DND-41 (cell line): ENCODE measurements around the gene MICU1.

Experiments used
- ATAC-seq: fragments of 200-7000 bp; cut with Tn5 transposase; 3 replicates; pipeline ENCODE4 v1.9.1; 2021; ENCODE audit warnings: low read depth; ENCODE audit not compliant: insufficient read depth
- DNase-seq: peaks from one replicate; pipeline ENCODE4 v3.0.0-alpha.2; 2020
- H2AFZ ChIP-seq: 2 replicates; pipeline ENCODE4 v1.6.0; 2012; ENCODE audit warnings: low read depth, low read length
- H3K27ac ChIP-seq: 2 replicates; pipeline ENCODE4 v1.5.1; 2012; ENCODE audit warnings: low read length, inconsistent platforms
- H3K27me3 ChIP-seq: fragments of 200-600 bp; sonication (generic); 2 replicates; pipeline ENCODE4 v1.6.0; 2012; ENCODE audit warnings: low read length, mild to moderate bottlenecking, inconsistent platforms; ENCODE audit not compliant: insufficient read depth, poor library complexity
- H3K36me3 ChIP-seq: 2 replicates; pipeline ENCODE4 v1.5.1; 2012; ENCODE audit warnings: low read length, inconsistent platforms; ENCODE audit not compliant: insufficient read depth
- H3K4me1 ChIP-seq: 2 replicates; pipeline ENCODE4 v1.5.1; 2012; ENCODE audit warnings: mild to moderate bottlenecking, low read length; ENCODE audit not compliant: insufficient read depth
- H3K4me2 ChIP-seq: 2 replicates; pipeline ENCODE4 v1.6.0; 2012; ENCODE audit warnings: mild to moderate bottlenecking, moderate library complexity, low read length, inconsistent platforms; ENCODE audit not compliant: insufficient read depth
- H3K4me3 ChIP-seq, 2 experiments: fragments of 200-600 bp in 1 of 2; shearing (Covaris generic) in 1 of 2; 2 replicates each; pipeline ENCODE4 v1.5.1; 2012 to 2016; ENCODE audit warnings: inconsistent platforms in 2 of 2, low read length in 2 of 2, mild to moderate bottlenecking in 2 of 2, low read depth in 1 of 2, moderate library complexity in 1 of 2
- H3K79me2 ChIP-seq: 2 replicates; pipeline ENCODE4 v1.6.0; 2012; ENCODE audit warnings: low read length, inconsistent platforms; ENCODE audit not compliant: insufficient read depth
- H3K9ac ChIP-seq: 2 replicates; pipeline ENCODE4 v1.6.0; 2012; ENCODE audit warnings: low read depth, mild to moderate bottlenecking, inconsistent platforms, low read length, moderate library complexity
- H3K9me3 ChIP-seq: 2 replicates; pipeline ENCODE4 v1.5.1; 2012; ENCODE audit warnings: low read length, moderate library complexity, mild to moderate bottlenecking, inconsistent platforms; ENCODE audit not compliant: insufficient read depth, severe bottlenecking
- H4K20me1 ChIP-seq: 2 replicates; pipeline ENCODE4 v1.6.0; 2012; ENCODE audit warnings: low read length; ENCODE audit not compliant: insufficient read depth
- EZH2 ChIP-seq: IDR thresholded peaks from 3 replicates; pipeline ENCODE4 v1.6.1; 2012; ENCODE audit warnings: borderline replicate concordance, low read depth, mild to moderate bottlenecking, moderate library complexity, low read length, inconsistent platforms; ENCODE audit not compliant: severe bottlenecking
- TF ChIP-seq, protein P1 (sequence below): IDR thresholded peaks from 2 replicates; pipeline ENCODE4 v1.5.1; 2012; ENCODE audit warnings: borderline replicate concordance, low read length, moderate library complexity, mild to moderate bottlenecking; ENCODE audit not compliant: poor library complexity, severe bottlenecking; ENCODE audit errors: extremely low read depth

The MICU1 gene

DNA sequence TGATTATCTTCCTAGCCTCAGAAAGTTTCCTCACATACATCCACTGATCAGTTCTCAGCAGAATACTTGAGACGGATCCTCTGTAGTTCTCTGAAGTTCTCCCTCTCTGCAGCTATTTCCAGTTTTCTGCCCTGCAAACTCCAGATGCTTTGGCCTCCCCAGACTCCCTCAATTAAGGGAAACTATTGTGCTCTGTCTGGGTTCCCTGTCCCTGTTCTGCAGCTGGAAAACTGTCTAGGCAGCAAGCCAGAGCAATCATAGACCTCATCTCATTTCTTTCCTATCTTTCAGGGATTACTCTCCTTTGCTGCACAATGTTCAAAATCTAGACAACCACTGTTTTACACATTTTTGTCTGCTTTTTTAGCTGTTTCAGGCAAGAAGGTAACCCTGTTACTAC lies 9.2 kb downstream of the MICU1 start:
- DNase-seq, result no peak
- no peak for TF ChIP-seq EZH2
- TF ChIP-seq, protein P1, sequence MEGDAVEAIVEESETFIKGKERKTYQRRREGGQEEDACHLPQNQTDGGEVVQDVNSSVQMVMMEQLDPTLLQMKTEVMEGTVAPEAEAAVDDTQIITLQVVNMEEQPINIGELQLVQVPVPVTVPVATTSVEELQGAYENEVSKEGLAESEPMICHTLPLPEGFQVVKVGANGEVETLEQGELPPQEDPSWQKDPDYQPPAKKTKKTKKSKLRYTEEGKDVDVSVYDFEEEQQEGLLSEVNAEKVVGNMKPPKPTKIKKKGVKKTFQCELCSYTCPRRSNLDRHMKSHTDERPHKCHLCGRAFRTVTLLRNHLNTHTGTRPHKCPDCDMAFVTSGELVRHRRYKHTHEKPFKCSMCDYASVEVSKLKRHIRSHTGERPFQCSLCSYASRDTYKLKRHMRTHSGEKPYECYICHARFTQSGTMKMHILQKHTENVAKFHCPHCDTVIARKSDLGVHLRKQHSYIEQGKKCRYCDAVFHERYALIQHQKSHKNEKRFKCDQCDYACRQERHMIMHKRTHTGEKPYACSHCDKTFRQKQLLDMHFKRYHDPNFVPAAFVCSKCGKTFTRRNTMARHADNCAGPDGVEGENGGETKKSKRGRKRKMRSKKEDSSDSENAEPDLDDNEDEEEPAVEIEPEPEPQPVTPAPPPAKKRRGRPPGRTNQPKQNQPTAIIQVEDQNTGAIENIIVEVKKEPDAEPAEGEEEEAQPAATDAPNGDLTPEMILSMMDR, result no peak

DNA sequence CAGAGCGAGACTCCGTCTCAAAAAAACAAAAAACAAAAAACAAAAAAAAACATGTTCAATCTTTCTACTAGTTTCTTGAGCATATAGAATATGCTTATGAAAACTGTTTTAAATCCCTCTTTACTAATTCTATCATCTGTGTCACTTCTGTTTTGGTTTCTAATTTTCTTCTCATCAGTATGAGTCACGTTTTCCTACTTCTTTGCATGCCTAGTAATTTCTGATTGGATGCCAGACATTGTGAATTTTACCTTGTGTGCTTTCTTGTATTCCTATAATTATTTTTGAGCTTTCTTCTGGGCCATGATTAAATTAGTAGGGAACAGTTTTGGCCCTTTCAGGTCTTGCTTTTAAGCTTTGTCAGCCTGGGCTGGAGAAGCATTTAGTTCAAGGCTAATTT lies 9.9 kb downstream of the MICU1 start:
- H3K4me1 ChIP-seq, result no peaks in the 10 kb centered on the region
- H4K20me1 ChIP-seq, result no peaks in the 10 kb centered on the region; the same call in 1 of the 2 replicates
- H3K27ac ChIP-seq, result no peak overlapping the region
- DNase-seq (no peak), ATAC-seq (no peak)
- H3K9me3 ChIP-seq, result no peaks in the 10 kb centered on the region
- no peak overlapping the region for H3K9ac ChIP-seq
- no peak overlapping the region for H3K4me3 ChIP-seq
- no peaks in the 10 kb centered on the region for H3K27me3 ChIP-seq
- no peak for TF ChIP-seq EZH2
- TF ChIP-seq, protein P1, result no peak
- H3K79me2 ChIP-seq, result peaks cover 50% of the 10 kb centered on the region
- no peaks in the 10 kb centered on the region for H3K36me3 ChIP-seq
- no peak overlapping the region for H3K4me2 ChIP-seq
- no peak overlapping the region for H2AFZ ChIP-seq

More for the DNA sequence above, 9.2 kb downstream of the MICU1 start:
- no peak overlapping the region for H3K9ac ChIP-seq
- no peak overlapping the region for H3K4me3 ChIP-seq
- H3K4me2 ChIP-seq, result no peak overlapping the region
- no peaks in the 10 kb centered on the region; the same call in 1 of the 2 replicates for H4K20me1 ChIP-seq
- H3K79me2 ChIP-seq, result peaks cover 50% of the 10 kb centered on the region
- H3K4me1 ChIP-seq, result no peaks in the 10 kb centered on the region
- no peak overlapping the region for H3K27ac ChIP-seq
- no peaks in the 10 kb centered on the region for H3K27me3 ChIP-seq
- H2AFZ ChIP-seq, result no peak overlapping the region
- no peaks in the 10 kb centered on the region for H3K9me3 ChIP-seq
- H3K36me3 ChIP-seq, result no peaks in the 10 kb centered on the region
- no peak for ATAC-seq

DNA sequence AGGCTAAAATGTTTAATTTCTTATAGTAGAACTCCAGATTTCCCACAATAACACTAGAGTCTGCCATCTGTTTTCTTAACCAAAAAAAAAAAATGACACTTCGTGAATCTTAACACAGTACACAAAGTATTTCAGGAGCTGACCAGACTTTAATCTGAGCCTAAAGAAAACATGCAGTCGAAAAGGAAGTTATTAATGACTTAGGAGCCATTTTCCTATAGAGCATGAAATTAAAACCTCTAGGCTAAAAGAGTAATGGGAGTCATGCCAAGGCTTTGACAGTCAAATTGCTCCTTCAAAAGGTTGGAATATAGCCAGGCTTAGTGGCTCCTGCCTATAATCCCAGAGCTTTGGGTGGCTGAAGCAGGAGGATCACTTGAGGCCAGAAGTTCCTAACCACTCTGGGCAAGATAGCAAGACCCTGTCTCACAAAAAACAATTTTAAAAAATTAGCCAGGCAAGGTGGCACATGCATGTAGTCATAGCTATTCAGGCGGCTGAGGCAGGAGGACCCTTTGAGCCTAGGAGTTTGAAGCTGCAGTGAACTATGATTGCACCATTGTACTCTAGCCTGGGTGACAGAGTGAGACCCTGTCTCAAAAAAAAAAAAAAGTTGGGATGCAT lies 13.6 kb downstream of the MICU1 start:
- DNase-seq, result no peak
- H3K27ac ChIP-seq, result no peak overlapping the region
- no peaks in the 10 kb centered on the region for H3K9me3 ChIP-seq
- no peak overlapping the region for H3K4me2 ChIP-seq
- H4K20me1 ChIP-seq, result peaks cover 3% of the 10 kb centered on the region; the same call in 1 of the 2 replicates
- no peak for TF ChIP-seq EZH2
- ATAC-seq, result no peak
- no peaks in the 10 kb centered on the region for H3K4me1 ChIP-seq
- H3K36me3 ChIP-seq, result no peaks in the 10 kb centered on the region
- H3K9ac ChIP-seq, result no peak overlapping the region
- no peak overlapping the region for H2AFZ ChIP-seq
- H3K27me3 ChIP-seq, result no peaks in the 10 kb centered on the region
- no peak overlapping the region for H3K4me3 ChIP-seq
- H3K79me2 ChIP-seq, result peaks cover 54% of the 10 kb centered on the region

DNA sequence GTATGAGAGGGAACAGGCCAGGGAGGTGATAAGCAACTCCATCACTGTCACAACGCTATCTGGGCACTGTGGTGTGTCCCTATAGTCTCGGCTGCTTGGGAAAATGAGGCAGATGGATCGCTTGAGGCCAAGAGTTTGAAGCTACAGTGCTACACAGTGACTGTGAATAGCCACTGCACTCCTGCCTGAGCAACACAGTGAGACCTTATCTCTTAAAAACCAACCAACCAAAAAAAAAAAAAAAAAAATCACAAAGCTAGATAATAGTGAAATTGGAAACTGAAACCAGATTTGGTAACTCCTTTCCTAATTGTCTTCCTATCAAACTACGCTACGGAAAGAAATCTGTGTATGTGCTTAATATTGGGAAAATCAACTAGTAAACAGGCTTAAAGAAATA lies 14.1 kb downstream of the MICU1 start:
- no peak for TF ChIP-seq EZH2
- TF ChIP-seq, protein P1, result no peak
- Histone ChIP-seq H3K9me3 (no peaks in the 10 kb centered on the region), H3K4me3 (no peak overlapping the region), H2AFZ (no peak overlapping the region), H3K4me1 (no peaks in the 10 kb centered on the region), H3K79me2 (peaks cover 51% of the 10 kb centered on the region), H3K4me2 (no peak overlapping the region), H3K9ac (no peak overlapping the region), H3K27ac (no peak overlapping the region), H3K27me3 (no peaks in the 10 kb centered on the region), H3K36me3 (no peaks in the 10 kb centered on the region), H4K20me1 (peaks cover 3% of the 10 kb centered on the region; the same call in 1 of the 2 replicates)
- ATAC-seq, result no peak
- no peak for DNase-seq
